Stimulated activated effector memory CD8-positive, alpha-beta T cell treated with anti-CD3 and anti-CD28 coated beads, Interleukin-12 subunit alpha, Interleukin-12 subunit beta, amount 100 ng/mL, for 72 hours (primary cell): ENCODE results near the gene BMPR1A.

Source experiments
- ATAC-seq: fragments of 150-1000 bp; cut with Tn5 transposase; 2 replicates; pipeline ENCODE4 v1.10.0; 2021
- DNase-seq, 2 donors: peaks; one replicate each; pipeline ENCODE4 v3.0.0; 2021 to 2022; ENCODE audit warnings: low spot score in 2 of 2
- H3K27ac Mint-ChIP-seq: one replicate; pipeline ENCODE4 v1.8.0; 2022; ENCODE audit warnings: mild to moderate bottlenecking, mixed read lengths
- H3K36me3 Mint-ChIP-seq: one replicate; pipeline ENCODE4 v1.8.0; 2022; ENCODE audit warnings: mild to moderate bottlenecking, mixed read lengths
- H3K4me1 Mint-ChIP-seq: one replicate; pipeline ENCODE4 v1.8.0; 2022; ENCODE audit warnings: mixed read lengths
- H3K4me3 Mint-ChIP-seq: one replicate; pipeline ENCODE4 v1.8.0; 2022; ENCODE audit warnings: mild to moderate bottlenecking, mixed read lengths
- H3K9me3 Mint-ChIP-seq: one replicate; pipeline ENCODE4 v1.8.0; 2022; ENCODE audit warnings: mixed read lengths

BMPR1A gene

DNA sequence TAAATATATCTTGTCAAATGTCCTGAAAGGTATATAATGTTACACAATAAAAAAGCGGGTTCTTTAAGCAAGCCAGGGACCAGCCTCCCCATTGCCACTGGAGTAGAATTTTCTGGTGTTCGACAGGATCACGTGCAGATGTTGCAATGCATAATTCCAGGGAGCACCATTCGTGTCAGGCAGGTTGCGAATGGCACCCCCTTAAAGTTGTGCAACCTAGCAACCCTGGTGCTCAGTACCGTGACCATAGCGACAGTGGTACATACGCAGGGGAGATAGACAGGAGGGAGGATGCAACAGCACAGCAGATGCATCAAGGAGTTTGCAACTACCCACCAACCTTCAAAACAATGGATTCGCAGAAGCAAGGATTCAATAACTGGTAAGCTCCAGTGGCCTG, 6.6 kb upstream of the BMPR1A start:
- H3K27ac Mint-ChIP-seq: no peak overlapping the region
- DNase-seq: no peak

DNA sequence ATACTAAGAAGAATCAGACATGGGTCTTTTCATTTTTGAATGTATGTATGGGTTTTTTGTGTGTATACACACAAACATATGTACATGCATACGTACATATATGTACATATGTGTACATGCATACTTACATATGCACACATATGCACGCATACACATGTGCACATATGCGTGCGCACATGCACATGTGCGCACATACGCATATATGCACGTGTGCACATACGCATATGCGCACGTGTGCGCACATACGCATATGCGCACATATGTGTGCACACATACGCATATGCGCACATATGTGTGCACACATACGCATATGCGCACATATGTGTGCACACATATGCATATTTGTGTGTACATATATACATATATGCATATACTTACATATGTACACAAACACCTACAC, 4.9 kb upstream of the BMPR1A start:
- Mint-ChIP-seq H3K4me1 (peaks cover 16% of the 10 kb centered on the region), H3K4me3 (no peak overlapping the region), H3K9me3 (no peaks in the 10 kb centered on the region), H3K27ac (no peak overlapping the region), H3K36me3 (no peaks in the 10 kb centered on the region)
- no peak for DNase-seq
- ATAC-seq: no peak

More for the DNA sequence above, 6.6 kb upstream of the BMPR1A start:
- no peak for ATAC-seq
- H3K4me3 Mint-ChIP-seq: no peak overlapping the region
- H3K4me1 Mint-ChIP-seq: peaks cover 9% of the 10 kb centered on the region
- no peaks in the 10 kb centered on the region for H3K36me3 Mint-ChIP-seq
- H3K9me3 Mint-ChIP-seq: no peaks in the 10 kb centered on the region

DNA sequence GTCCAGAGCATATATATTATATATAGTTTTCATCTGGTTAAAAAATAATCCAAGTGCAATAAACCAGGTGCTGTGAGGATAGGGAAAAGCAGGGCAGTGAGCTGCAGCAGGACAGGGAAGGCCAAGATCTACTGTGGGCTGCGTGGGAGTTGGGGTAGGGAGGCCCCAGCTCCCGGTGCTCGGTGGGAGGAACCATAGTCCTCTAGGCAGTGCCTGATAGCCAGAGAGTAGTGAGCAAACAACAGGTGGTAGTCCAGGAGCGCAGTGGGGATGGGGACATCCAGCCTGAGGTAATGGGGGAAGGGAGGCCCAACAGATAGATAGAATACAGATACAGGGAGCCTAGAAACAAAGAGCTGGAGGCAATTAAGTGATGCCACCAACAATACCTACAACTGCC, 4.1 kb upstream of the BMPR1A start:
- ATAC-seq (no peak), DNase-seq (no peak)
- Mint-ChIP-seq H3K4me3 (no peak overlapping the region), H3K9me3 (no peaks in the 10 kb centered on the region), H3K36me3 (peaks cover 2% of the 10 kb centered on the region), H3K4me1 (peaks cover 19% of the 10 kb centered on the region), H3K27ac (no peak overlapping the region)

DNA sequence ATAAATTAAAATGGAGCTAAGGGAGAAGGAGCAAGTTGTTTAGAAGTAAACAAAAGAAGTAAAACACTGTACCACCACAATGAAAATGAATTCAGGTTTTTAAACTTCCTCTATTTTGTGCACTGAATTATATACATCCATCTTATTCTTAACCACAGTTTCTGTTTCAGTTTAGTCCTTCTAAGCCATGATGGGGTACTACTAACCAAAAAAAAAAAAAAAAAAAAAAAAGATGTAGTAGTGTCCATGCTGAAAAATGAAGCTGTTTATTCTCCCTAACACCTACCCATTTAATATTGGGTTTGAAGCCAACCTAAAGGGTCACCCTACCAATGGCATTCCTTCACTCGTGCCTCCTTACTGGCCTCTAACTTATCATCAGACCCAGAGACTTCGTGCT, 3.4 kb upstream of the BMPR1A start:
- H3K9me3 Mint-ChIP-seq: no peaks in the 10 kb centered on the region
- H3K27ac Mint-ChIP-seq: no peak overlapping the region
- DNase-seq (no peak), ATAC-seq (no peak)
- H3K36me3 Mint-ChIP-seq: peaks cover 5% of the 10 kb centered on the region
- no peak overlapping the region for H3K4me3 Mint-ChIP-seq
- H3K4me1 Mint-ChIP-seq: peaks cover 26% of the 10 kb centered on the region

DNA sequence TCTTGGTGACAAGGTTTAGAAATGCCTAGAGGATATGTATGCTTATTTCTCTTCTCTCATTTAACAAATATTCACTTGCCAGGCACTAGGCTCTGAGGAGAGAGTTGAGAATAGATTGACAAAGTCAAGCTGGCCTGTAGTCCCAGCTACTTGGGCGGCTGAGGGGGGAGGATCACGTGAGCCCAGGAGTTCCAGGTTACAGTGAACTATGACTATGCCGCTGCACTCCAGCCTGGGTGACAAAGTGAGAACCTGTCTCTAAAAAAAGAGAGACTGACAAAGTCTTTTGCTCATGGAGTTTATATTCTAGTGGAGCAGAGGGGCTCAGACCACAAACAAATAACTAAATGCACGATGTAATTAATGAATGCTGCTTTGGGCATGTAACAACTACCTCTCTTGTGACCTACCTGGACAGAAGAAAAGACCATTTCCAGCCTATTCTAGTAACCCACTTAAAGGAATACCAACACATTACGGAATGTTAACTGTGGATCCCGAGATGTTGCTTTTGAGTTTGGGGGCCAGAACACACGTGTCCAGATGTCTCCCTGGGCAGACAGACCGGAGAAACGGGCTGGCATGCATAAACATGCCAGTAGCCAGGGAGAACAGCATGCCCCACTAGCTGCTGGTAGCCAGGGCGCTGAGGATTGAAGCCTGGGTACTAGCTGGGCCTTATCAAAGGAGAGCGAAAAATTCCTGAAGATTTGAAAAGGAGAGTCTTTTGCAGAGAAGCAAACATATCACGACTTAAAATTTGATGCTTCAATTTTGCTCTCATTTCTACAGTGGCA, 2.6 kb upstream of the BMPR1A start:
- DNase-seq (no peak), ATAC-seq (no peak)
- H3K36me3 Mint-ChIP-seq: peaks cover 5% of the 10 kb centered on the region
- no peak overlapping the region for H3K4me3 Mint-ChIP-seq
- H3K27ac Mint-ChIP-seq: no peak overlapping the region
- no peaks in the 10 kb centered on the region for H3K9me3 Mint-ChIP-seq
- peaks cover 34% of the 10 kb centered on the region for H3K4me1 Mint-ChIP-seq

DNA sequence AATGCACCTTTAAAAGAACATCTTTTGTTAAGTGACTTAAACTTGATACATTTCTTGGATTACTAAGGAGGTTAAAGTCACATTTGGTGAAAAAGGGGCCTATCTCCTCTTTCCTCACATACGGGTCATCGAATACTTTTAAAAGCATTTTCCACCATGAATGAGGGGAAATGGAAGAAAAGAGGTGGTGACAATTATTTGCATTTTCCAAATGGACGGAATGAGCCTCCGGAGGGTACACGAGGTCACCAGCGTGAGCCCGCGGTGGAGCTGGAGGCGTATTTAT, 1.0 kb upstream of the BMPR1A start:
- peak overlapping the region; percentile 88 for H3K27ac Mint-ChIP-seq
- DNase-seq: no peak
- H3K9me3 Mint-ChIP-seq: no peaks in the 10 kb centered on the region
- H3K4me3 Mint-ChIP-seq: peak overlapping the region; percentile 80
- no peak for ATAC-seq
- peaks cover 5% of the 10 kb centered on the region for H3K36me3 Mint-ChIP-seq
- peaks cover 47% of the 10 kb centered on the region for H3K4me1 Mint-ChIP-seq

DNA sequence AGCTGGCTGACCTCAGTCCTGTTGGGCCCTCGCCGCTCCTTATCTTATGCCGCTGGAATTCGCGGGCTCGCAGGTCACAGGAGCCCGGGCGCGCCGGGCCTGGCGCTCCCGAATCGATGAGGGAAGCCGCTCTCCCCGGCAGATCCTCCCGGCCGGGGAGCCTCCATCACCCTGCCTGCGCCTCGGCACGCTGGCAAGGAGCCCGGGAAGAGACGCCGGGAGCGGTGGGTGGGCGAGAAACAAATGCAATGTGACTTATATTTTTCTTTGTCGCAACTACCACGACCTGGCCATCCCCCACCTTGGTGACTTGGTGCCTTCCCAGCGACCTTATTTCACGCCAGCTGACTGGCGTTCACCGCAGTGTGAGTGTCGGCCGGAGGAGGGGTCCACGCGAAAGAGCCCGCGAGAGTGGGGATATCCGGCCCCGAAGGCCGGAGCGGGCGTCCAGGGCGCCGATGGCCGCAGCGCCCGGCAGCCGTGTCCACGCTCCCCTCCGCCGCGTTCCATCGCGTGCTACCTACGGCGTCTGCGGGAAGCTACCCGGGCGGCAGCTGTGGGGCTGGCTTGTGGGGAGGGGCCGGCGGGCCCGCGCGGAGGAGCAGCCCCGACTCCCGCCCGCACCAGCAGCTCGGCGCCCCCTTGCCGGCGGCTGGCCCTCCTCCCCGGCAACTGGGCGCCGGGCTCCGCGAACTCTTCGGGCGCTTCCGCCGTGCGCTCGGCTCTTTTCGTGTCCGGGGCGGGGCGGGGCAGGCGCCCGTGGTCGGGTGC, 494 bp upstream of the BMPR1A start:
- Mint-ChIP-seq H3K4me1 (peaks cover 47% of the 10 kb centered on the region), H3K4me3 (peak overlapping the region; percentile 80), H3K36me3 (peaks cover 5% of the 10 kb centered on the region), H3K27ac (peak overlapping the region; percentile 88), H3K9me3 (no peaks in the 10 kb centered on the region)
- DNase-seq (peak; percentile 95 to 96), ATAC-seq (peak; percentile 93)

DNA sequence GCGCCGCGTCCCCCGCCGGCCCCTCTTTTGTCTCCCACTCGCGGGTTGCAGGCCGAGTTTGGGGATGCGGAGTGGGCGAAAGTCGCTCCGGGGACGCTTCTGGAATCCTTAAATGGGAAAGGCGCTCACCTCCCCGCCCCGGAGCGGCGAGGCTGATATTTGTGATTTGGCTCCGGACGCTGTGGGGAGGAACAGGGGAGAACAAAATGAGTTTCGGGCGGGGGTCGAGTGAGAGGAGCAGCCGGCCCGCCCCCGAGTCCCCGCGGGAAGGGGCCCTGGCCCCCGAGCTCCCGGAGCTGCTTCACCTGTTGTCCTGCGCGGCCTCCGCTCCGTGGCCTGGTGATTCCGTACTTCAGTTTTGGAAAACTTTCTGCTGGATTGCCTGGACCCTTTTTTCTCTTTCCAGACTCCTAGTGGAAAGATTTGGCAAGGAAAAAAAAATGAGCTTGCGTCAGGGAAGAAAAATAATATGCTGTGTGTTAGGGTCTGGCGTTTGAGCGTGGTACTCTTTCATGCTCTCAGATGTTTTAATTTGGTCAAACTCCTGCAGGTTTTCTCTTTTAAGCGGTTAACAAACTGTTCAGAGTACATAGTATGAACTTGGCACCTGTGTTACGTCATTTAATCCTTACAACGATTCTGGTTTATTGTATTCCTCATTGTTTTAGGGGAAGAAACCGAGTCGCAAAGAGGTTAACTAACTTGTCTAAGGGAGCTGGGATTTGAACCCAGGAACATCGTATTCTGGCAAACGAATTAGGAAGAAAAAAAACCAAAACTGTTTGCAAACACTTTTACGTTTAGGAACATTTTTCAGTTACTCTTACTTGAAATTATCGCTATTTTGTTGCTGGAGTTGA, 924 bp downstream of the BMPR1A start:
- peak overlapping the region; percentile 80 for H3K4me3 Mint-ChIP-seq
- no peaks in the 10 kb centered on the region for H3K9me3 Mint-ChIP-seq
- peaks cover 5% of the 10 kb centered on the region for H3K36me3 Mint-ChIP-seq
- H3K27ac Mint-ChIP-seq: peak overlapping the region; percentile 86
- peak in 1 of 2 donors; percentile 70 for DNase-seq
- no peak for ATAC-seq
- H3K4me1 Mint-ChIP-seq: peaks cover 51% of the 10 kb centered on the region

DNA sequence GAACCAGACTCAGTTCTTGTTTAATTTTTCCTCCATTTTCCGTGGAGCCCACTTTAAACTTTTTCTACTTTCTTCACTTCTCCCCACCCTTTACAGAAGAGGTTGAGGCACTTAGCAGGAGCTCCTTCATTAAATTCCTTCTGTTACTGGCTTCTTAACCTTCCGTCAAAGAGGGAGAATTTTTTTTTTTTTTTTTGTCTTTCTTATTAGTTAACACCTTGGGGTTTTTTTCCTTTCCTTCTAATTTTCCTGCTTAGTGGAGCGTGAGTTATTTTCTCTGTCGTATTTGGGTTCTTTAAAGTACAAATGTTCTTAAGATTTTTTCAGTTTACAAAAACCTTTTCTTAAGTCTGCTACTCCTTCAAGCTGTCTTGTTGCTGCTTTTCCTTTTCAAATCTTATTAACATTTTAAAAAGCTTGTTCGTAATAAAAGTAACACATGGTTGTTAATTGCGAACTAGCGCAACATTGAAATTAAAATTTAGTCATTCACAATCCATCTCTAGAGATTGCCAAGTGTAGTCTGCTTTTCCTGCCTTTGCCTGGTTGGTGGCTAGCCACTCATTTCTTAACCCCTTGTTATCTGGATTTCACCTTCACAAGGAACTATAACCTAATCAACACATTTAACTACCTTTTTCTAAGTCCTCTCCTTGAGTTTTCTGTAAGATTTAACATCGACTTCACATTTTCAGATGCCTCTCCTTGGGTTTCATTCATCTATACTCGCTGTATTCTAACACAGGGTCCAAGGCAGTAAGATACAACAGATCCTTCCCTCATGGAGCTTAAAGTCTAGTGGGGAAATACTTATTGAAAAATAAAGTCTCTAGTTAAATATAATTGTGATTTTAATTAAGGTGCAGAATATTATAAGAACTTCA, 2.0 kb downstream of the BMPR1A start:
- H3K27ac Mint-ChIP-seq: no peak overlapping the region
- H3K9me3 Mint-ChIP-seq: no peaks in the 10 kb centered on the region
- H3K4me1 Mint-ChIP-seq: peaks cover 44% of the 10 kb centered on the region
- ATAC-seq (no peak), DNase-seq (no peak)
- H3K36me3 Mint-ChIP-seq: peaks cover 5% of the 10 kb centered on the region
- H3K4me3 Mint-ChIP-seq: peak overlapping the region; percentile 80

DNA sequence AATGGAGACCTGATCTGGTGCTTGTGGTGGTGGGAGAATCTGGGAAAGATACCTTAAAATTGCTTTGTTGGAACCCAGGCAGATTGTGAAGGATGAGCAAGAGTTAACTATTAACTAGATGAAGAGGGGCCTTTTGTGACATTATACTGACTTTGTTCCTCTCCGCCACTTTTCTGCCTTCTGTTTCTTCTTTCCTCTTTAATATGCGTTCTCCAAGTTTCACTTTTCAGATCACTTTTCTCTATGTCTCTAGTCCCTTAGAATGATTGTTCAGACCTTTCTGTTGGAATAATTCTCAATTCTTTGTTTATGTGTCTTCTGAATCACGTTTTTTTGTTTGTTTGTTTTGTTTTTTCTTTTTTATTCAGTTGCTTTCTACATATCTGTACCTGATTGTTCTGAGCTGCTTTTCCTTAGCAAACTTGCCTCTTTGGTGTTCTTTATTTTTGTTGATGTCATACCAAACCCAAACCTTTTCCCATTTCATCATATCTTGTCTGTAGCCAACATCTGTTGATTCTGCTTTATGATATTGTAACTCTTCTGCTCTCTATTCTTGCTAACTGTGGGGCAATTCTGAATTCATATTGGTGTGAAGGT, 2.8 kb downstream of the BMPR1A start:
- ATAC-seq: no peak
- no peak for DNase-seq
- Mint-ChIP-seq H3K9me3 (no peaks in the 10 kb centered on the region), H3K4me3 (peak overlapping the region; percentile 80), H3K27ac (no peak overlapping the region), H3K36me3 (peaks cover 5% of the 10 kb centered on the region), H3K4me1 (peaks cover 44% of the 10 kb centered on the region)

DNA sequence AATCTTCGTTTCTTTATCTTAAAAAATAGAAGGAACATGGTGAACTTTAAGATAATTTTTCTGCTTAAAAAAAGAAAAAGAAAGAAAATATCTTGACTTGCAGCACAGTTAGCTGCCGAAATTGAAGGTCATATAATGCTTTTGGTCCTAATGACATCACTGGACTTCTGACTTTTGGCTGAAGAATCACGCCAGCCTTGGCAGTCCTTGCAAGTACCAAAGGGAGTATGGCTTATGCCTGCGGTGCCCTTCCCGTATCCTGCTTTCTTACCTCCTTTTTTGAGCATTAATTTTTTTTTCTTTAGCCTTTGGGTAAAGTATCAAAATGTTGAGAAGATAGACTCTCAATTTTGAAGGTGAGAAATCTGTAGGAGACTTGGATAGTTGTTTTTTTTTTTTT, 7.0 kb downstream of the BMPR1A start:
- no peaks in the 10 kb centered on the region for H3K36me3 Mint-ChIP-seq
- H3K4me3 Mint-ChIP-seq: no peak overlapping the region
- DNase-seq: no peak
- no peak overlapping the region for H3K27ac Mint-ChIP-seq
- no peaks in the 10 kb centered on the region for H3K9me3 Mint-ChIP-seq
- no peak for ATAC-seq
- H3K4me1 Mint-ChIP-seq: peaks cover 24% of the 10 kb centered on the region

DNA sequence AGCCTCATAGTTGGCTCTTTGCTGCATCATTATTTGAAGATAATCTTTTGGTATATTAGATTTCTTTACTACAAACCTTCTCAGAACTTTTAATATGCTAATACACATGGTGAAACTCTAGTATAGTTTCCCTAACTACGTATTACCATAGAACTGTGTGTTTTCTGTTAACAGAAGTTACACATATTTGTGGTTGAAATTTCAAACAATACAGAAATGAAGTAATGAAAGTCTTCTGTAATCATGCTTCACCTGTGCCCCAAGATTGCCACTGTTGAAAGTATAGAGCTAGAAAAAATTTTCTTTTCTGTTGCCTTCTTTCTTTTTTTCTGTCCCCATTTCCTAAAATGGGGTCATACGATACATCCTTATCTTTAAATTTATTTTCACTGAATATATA, 9.1 kb downstream of the BMPR1A start:
- Mint-ChIP-seq H3K36me3 (no peaks in the 10 kb centered on the region), H3K27ac (no peak overlapping the region), H3K4me3 (no peak overlapping the region), H3K9me3 (no peaks in the 10 kb centered on the region), H3K4me1 (peaks cover 19% of the 10 kb centered on the region)
- ATAC-seq (no peak), DNase-seq (no peak)

DNA sequence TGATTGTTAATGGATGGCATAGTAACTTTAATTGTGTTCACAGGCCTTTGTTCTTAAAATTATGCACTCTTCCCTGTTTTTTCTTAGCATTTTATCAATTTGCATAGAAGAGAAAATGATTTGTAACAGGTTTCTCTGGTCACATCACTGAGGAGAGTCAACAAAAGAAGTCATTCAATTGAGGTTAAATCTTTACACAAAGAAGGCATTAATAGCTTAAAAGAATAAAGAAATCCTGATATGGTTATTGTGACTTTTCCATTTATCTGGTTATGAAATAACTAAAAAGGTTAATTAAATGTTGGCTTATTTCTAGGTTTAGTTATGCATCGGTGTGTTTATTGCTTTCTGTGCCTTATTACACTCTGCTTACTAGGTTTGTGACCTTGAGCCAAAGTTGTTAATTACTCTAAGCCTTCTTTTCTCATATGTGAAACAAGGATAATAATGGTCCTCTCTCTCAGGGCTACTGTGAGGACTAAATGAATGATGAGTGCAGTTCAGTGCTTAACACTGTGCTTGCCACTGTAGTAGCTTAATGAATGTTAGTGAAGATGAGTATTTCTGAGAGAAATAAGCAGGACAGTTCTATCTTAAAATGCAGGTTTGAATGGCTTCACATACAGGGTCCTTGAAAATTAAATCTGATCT, 12.1 kb downstream of the BMPR1A start:
- no peak overlapping the region for H3K27ac Mint-ChIP-seq
- H3K36me3 Mint-ChIP-seq: no peaks in the 10 kb centered on the region
- no peak overlapping the region for H3K4me3 Mint-ChIP-seq
- ATAC-seq (no peak), DNase-seq (no peak)
- no peaks in the 10 kb centered on the region for H3K9me3 Mint-ChIP-seq
- H3K4me1 Mint-ChIP-seq: peaks cover 13% of the 10 kb centered on the region

DNA sequence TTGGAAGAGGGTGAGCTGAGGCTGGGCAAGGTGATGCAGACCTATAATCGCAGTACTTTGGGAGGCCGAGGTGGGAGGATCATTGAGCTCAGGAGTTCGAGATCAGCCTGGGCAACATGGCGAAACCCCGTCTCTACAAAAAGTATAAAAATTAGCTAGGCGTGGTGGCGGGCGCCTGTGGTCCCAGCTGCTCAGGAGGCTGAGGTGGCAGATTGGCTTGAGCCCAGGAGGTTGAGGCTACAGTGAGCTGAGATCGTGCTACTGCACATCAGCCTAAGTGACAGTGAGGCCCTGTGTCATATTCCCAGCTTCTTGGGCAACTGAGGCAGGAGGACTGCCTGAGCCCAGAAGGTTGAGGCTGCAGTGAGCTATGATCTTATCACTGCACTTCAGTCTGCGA, 13.6 kb downstream of the BMPR1A start:
- H3K36me3 Mint-ChIP-seq: no peaks in the 10 kb centered on the region
- no peak for ATAC-seq
- H3K27ac Mint-ChIP-seq: no peak overlapping the region

More for the DNA sequence above, 13.6 kb downstream of the BMPR1A start:
- no peaks in the 10 kb centered on the region for H3K9me3 Mint-ChIP-seq
- H3K4me3 Mint-ChIP-seq: no peak overlapping the region
- DNase-seq: no peak
- H3K4me1 Mint-ChIP-seq: peaks cover 16% of the 10 kb centered on the region
